HepG2 (cell line): ENCODE measurements around the gene CDH1. TPM values are rescaled to one million over a fixed set of nuclear protein-coding genes. Genes with fewer than 3 reads are reported as not detected.

Experiments used
- FOXO1 ChIP-seq: sonication (generic); formaldehyde crosslinking; IDR thresholded peaks from 2 replicates; pipeline ENCODE4 v1.4.0; 2020; ENCODE audit warnings: missing genetic modification reagents
- GATAD2A ChIP-seq: IDR thresholded peaks from 2 replicates; pipeline ENCODE4 v1.6.1; 2016
- HNRNPK ChIP-seq: fragments of 200-400 bp; formaldehyde crosslinking; IDR thresholded peaks from 2 replicates; pipeline ENCODE4 v1.6.1; 2018; ENCODE audit warnings: low read length, low read depth, moderate library complexity, mild to moderate bottlenecking; ENCODE audit not compliant: poor library complexity, severe bottlenecking
- KAT7 ChIP-seq: IDR thresholded peaks from 2 replicates; pipeline ENCODE4 v1.6.1; 2018; ENCODE audit warnings: borderline replicate concordance, missing compliant biosample characterization
- MED1 ChIP-seq: sonication (generic); formaldehyde crosslinking; IDR thresholded peaks from 2 replicates; pipeline ENCODE4 v1.4.0; 2020; ENCODE audit warnings: missing genetic modification reagents
- MXI1 ChIP-seq: IDR thresholded peaks from 3 replicates; pipeline ENCODE4 v1.6.1; 2012; ENCODE audit warnings: low read depth, low read length, inconsistent platforms, borderline replicate concordance
- MZF1 ChIP-seq: sonication (generic); formaldehyde crosslinking; IDR thresholded peaks from 2 replicates; pipeline ENCODE4 v1.8.1; 2023; ENCODE audit warnings: mild to moderate bottlenecking, missing genetic modification reagents, borderline replicate concordance
- PAF1 ChIP-seq: IDR thresholded peaks from 2 replicates; pipeline ENCODE4 v1.6.1; 2016; ENCODE audit warnings: missing genetic modification reagents, missing compliant biosample characterization
- PCBP1 ChIP-seq: fragments of 200-400 bp; formaldehyde crosslinking; IDR thresholded peaks from 2 replicates; pipeline ENCODE4 v1.6.1; 2017; ENCODE audit warnings: mild to moderate bottlenecking, low read depth, low read length, borderline replicate concordance
- RARA ChIP-seq: IDR thresholded peaks from 2 replicates; pipeline ENCODE4 v1.6.1; 2016; ENCODE audit warnings: missing genetic modification reagents, missing compliant biosample characterization
- RFXAP ChIP-seq: sonication (generic); formaldehyde crosslinking; IDR thresholded peaks from 2 replicates; pipeline ENCODE4 v1.4.0; 2020; ENCODE audit warnings: missing genetic modification reagents, borderline replicate concordance
- SAP130 ChIP-seq: IDR thresholded peaks from 2 replicates; pipeline ENCODE4 v1.6.1; 2016; ENCODE audit warnings: low read depth
- TBX3 ChIP-seq: fragments of 450-650 bp; IDR thresholded peaks from 2 replicates; pipeline ENCODE4 v1.6.1; 2017; ENCODE audit warnings: antibody characterized with exemption, mild to moderate bottlenecking, inconsistent platforms, borderline replicate concordance
- TCF7L2 ChIP-seq: IDR thresholded peaks from 2 replicates; pipeline ENCODE4 v1.6.1; 2011; ENCODE audit warnings: mild to moderate bottlenecking, low read depth, low read length, moderate library complexity
- ZFX ChIP-seq: sonication (generic); formaldehyde crosslinking; IDR thresholded peaks from 2 replicates; pipeline ENCODE4 v1.4.0; 2020; ENCODE audit warnings: mild to moderate bottlenecking, low read depth, missing genetic modification reagents, moderate library complexity
- ZKSCAN8 ChIP-seq: IDR thresholded peaks from 2 replicates; pipeline ENCODE4 v1.6.1; 2016; ENCODE audit warnings: borderline replicate concordance, missing genetic modification reagents, missing compliant biosample characterization
- ZNF496 ChIP-seq: sonication (generic); formaldehyde crosslinking; IDR thresholded peaks from 2 replicates; pipeline ENCODE4 v1.8.1; 2023; ENCODE audit warnings: mild to moderate bottlenecking, moderate library complexity, missing genetic modification reagents; ENCODE audit not compliant: insufficient replicate concordance
- ZNF558 ChIP-seq: sonication (generic); formaldehyde crosslinking; IDR thresholded peaks from 2 replicates; pipeline ENCODE4 v1.9.0; 2022; ENCODE audit warnings: mild to moderate bottlenecking, missing genetic modification reagents, borderline replicate concordance
- ZNF737 ChIP-seq: sonication (generic); formaldehyde crosslinking; IDR thresholded peaks from 2 replicates; pipeline ENCODE4 v1.5.0; 2020; ENCODE audit warnings: missing genetic modification reagents, mild to moderate bottlenecking, borderline replicate concordance
- ZNF883 ChIP-seq: sonication (generic); formaldehyde crosslinking; IDR thresholded peaks from 2 replicates; pipeline ENCODE4 v1.5.1; 2020; ENCODE audit warnings: mild to moderate bottlenecking, missing genetic modification reagents; ENCODE audit errors: not compliant biosample characterization
- ZSCAN12 ChIP-seq: sonication (generic); formaldehyde crosslinking; IDR thresholded peaks from 2 replicates; pipeline ENCODE4 v1.9.0; 2021; ENCODE audit warnings: mild to moderate bottlenecking, missing genetic modification reagents
- polyA plus RNA-seq, 8 experiments: library from polyadenylated mRNA; depleted of rRNA in 3 of 8; stranded (reverse) in 7 of 8; unstranded in 1 of 8; fragments of >200 nt; fragmentation: Illumina TruSeq in 4 of 8; extraction: Trizol in 4 of 8; gene quantifications; 2 replicates each; pipeline versions ENCODE4 v1.2.1 to v1.2.3, GENCODE V29; 2011 to 2016; ENCODE audit warnings: low read depth in 4 of 8, missing spikeins in 1 of 8, mixed read lengths in 1 of 8; ENCODE audit not compliant: insufficient read depth in 1 of 8
- total RNA-seq, 5 experiments: library from RNA; depleted of rRNA; stranded (reverse); fragments of >200 nt; fragmentation: Illumina TruSeq; extraction: Trizol; gene quantifications; 2 replicates each; pipeline ENCODE4 v1.2.3, GENCODE V29; 2016; ENCODE audit warnings: low read depth in 1 of 5
- TF ChIP-seq, protein P1 (sequence below): sonication (generic); formaldehyde crosslinking; IDR thresholded peaks from 2 replicates; pipeline ENCODE4 v1.4.0; 2020; ENCODE audit warnings: missing genetic modification reagents
- TF ChIP-seq, protein P2 (sequence below): sonication (generic); formaldehyde crosslinking; IDR thresholded peaks from 2 replicates; pipeline ENCODE4 v1.5.0; 2020; ENCODE audit warnings: mild to moderate bottlenecking, missing genetic modification reagents, borderline replicate concordance
- TF ChIP-seq, protein P3 (sequence below): sonication (generic); formaldehyde crosslinking; IDR thresholded peaks from 2 replicates; pipeline ENCODE4 v1.5.0; 2020; ENCODE audit warnings: missing genetic modification reagents

The CDH1 gene
- total and polyA plus RNA-seq, 2 of the 13 experiments (the other 11 are each of a cell fraction or from before 2014, with no cell fraction given), result 0.95 to 9.8 TPM

DNA sequence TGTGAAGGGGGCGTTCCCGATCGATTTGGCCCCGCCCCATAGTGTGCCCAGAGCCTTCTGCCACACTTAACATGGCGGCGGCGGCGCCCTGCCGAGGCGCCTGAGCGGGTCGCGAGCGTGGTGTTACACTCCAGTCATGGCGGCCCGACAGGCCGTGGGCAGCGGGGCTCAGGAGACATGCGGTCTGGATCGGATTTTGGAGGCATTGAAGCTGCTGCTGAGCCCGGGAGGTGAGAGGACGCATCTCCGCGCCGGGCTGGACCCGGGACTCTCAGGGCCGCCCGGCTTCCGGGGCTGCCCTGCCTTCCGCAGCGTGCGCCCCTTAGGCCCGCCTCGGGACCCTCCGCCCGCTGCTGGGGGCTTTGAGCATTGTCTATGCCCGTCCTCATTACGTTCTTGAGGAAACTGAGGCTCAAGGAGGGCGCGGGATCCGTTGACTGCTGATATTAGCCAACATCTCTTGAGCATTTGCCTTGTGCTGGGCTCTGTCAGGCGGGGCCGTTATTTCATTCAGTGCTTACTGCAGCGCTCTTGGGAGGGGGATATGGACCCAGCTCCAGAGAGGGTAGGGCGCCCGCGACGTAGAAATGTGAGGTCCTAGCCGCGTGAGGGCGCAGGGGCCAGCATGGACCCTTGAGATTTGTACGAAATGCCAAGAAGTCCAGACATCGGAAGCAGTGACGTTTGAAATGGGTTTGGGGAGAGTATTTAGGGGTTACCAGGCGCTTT lies 106.6 kb downstream of the CDH1 start, which contains the start of gene TANGO6 (continued):
- TF ChIP-seq SAP130 (CRISPR knock-in tag), result peak; percentile 80
- peak; percentile 84 for TF ChIP-seq ZNF737 (CRISPR knock-in tag)
- peak; percentile 98 for TF ChIP-seq ZFX (CRISPR knock-in tag)
- 0 out of 2 replicates have a peak, but pooled peaks have one; percentile 37 for TF ChIP-seq ZSCAN12 (CRISPR knock-in tag)
- TF ChIP-seq PCBP1, result 0 out of 2 replicates have a peak, but pooled peaks have one; percentile 61
- peak; percentile 38; the same call in 1 of the 2 replicates for TF ChIP-seq RFXAP
- TF ChIP-seq TBX3, result no peak
- TF ChIP-seq RARA, result no peak
- TF ChIP-seq, protein P1, sequence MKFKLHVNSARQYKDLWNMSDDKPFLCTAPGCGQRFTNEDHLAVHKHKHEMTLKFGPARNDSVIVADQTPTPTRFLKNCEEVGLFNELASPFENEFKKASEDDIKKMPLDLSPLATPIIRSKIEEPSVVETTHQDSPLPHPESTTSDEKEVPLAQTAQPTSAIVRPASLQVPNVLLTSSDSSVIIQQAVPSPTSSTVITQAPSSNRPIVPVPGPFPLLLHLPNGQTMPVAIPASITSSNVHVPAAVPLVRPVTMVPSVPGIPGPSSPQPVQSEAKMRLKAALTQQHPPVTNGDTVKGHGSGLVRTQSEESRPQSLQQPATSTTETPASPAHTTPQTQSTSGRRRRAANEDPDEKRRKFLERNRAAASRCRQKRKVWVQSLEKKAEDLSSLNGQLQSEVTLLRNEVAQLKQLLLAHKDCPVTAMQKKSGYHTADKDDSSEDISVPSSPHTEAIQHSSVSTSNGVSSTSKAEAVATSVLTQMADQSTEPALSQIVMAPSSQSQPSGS (CRISPR knock-in tag), result peak; percentile 25
- TF ChIP-seq, protein P2, sequence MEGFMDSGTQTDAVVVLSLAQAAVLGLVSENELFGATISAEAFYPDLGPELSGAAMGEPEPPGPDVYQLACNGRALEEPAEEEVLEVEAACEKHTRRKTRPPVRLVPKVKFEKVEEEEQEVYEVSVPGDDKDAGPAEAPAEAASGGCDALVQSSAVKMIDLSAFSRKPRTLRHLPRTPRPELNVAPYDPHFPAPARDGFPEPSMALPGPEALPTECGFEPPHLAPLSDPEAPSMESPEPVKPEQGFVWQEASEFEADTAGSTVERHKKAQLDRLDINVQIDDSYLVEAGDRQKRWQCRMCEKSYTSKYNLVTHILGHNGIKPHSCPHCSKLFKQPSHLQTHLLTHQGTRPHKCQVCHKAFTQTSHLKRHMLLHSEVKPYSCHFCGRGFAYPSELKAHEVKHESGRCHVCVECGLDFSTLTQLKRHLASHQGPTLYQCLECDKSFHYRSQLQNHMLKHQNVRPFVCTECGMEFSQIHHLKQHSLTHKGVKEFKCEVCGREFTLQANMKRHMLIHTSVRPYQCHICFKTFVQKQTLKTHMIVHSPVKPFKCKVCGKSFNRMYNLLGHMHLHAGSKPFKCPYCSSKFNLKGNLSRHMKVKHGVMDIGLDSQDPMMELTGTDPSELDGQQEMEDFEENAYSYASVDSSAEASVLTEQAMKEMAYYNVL (CRISPR knock-in tag), result no peak; the same call in 1 of the 2 replicates
- TF ChIP-seq PAF1, result no peak
- TF ChIP-seq MED1 (CRISPR knock-in tag), result peak; percentile 33
- TF ChIP-seq GATAD2A (CRISPR knock-in tag), result peak; percentile 59
- TF ChIP-seq ZNF558 (CRISPR knock-in tag), result 0 out of 2 replicates have a peak, but pooled peaks have one; percentile 90
- no peak for TF ChIP-seq HNRNPK
- no peak for TF ChIP-seq MZF1 (CRISPR knock-in tag)
- peak; percentile 79 for TF ChIP-seq ZNF883
- TF ChIP-seq ZNF496, result no peak
- no peak for TF ChIP-seq TCF7L2
- TF ChIP-seq, protein P3, sequence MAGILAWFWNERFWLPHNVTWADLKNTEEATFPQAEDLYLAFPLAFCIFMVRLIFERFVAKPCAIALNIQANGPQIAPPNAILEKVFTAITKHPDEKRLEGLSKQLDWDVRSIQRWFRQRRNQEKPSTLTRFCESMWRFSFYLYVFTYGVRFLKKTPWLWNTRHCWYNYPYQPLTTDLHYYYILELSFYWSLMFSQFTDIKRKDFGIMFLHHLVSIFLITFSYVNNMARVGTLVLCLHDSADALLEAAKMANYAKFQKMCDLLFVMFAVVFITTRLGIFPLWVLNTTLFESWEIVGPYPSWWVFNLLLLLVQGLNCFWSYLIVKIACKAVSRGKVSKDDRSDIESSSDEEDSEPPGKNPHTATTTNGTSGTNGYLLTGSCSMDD (CRISPR knock-in tag), result no peak
- TF ChIP-seq KAT7 (CRISPR knock-in tag), result peak; percentile 32; the same call in 1 of the 2 replicates
- no peak for TF ChIP-seq FOXO1 (CRISPR knock-in tag)
- TF ChIP-seq MXI1, result no peak; the same call in 1 of the 3 replicates
- TF ChIP-seq ZKSCAN8 (CRISPR knock-in tag), result peak; percentile 48; the same call in 1 of the 2 replicates
